Ishikawa (cell line): ENCODE data around the gene RAPGEF4.

ENCODE experiments used
- CEBPB ChIP-seq: IDR thresholded peaks from 2 replicates; pipeline ENCODE4 v1.6.1; 2012
- CREB1 ChIP-seq: IDR thresholded peaks from 2 replicates; pipeline ENCODE4 v1.6.1; 2012; ENCODE audit warnings: low read depth
- EGR1 ChIP-seq: IDR thresholded peaks from 2 replicates; pipeline ENCODE4 v1.6.1; 2012
- EP300 ChIP-seq: IDR thresholded peaks from 2 replicates; pipeline ENCODE4 v1.6.1; 2012; ENCODE audit warnings: borderline replicate concordance
- FOXM1 ChIP-seq: IDR thresholded peaks from 2 replicates; pipeline ENCODE4 v1.6.1; 2012; ENCODE audit warnings: low read depth, borderline replicate concordance
- NFIC ChIP-seq: IDR thresholded peaks from 2 replicates; pipeline ENCODE4 v1.6.1; 2012
- RAD21 ChIP-seq: IDR thresholded peaks from 2 replicates; pipeline ENCODE4 v1.6.1; 2012; ENCODE audit warnings: low read depth
- TAF1 ChIP-seq: IDR thresholded peaks from 2 replicates; pipeline ENCODE4 v1.6.1; 2012; ENCODE audit warnings: low read depth, mild to moderate bottlenecking
- TCF12 ChIP-seq: IDR thresholded peaks from 2 replicates; pipeline ENCODE4 v1.6.1; 2012; ENCODE audit warnings: low read depth
- TEAD4 ChIP-seq: IDR thresholded peaks from 2 replicates; pipeline ENCODE4 v1.6.1; 2012
- YY1 ChIP-seq: IDR thresholded peaks from 2 replicates; pipeline ENCODE4 v1.6.1; 2012; ENCODE audit warnings: low read depth
- ZBTB7A ChIP-seq: IDR thresholded peaks from 2 replicates; pipeline ENCODE4 v1.6.1; 2012; ENCODE audit warnings: low read depth
- TF ChIP-seq, protein P1 (sequence below): IDR thresholded peaks from 2 replicates; pipeline ENCODE4 v1.6.1; 2012; ENCODE audit warnings: low read depth, mild to moderate bottlenecking
- TF ChIP-seq, protein P2 (sequence below): IDR thresholded peaks from 2 replicates; pipeline ENCODE4 v1.6.1; 2012
- TF ChIP-seq, protein P3 (sequence below): IDR thresholded peaks from 2 replicates; pipeline ENCODE4 v1.6.1; 2012

The RAPGEF4 gene

DNA sequence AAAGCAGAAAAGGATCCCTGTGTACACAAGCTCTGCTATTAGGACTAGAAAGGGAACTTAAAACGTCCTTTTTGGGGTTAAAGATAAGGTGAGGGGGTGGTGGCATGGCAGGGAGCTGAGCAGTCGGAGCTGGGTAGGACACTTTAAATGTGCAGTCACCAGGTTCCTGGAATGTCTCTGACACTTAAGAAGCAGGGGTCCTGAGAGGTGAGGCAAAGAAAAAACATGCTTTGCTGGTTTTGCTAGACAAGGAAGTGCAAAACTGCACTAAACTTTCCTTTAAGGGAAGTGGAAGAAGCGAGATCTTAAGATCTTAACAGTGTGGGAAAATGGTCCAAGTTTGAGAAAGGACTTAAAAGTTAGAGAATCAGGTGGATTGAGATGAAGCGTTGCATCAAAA, 240.5 kb downstream of the RAPGEF4 start:
- TF ChIP-seq FOXM1 (no peak), NFIC (no peak), TEAD4 (no peak), TAF1 (no peak), CEBPB (no peak), TCF12 (no peak), ZBTB7A (no peak), EP300 (no peak), RAD21 (no peak), CREB1 (no peak), YY1 (no peak), EGR1 (no peak)
- TF ChIP-seq, protein P1, sequence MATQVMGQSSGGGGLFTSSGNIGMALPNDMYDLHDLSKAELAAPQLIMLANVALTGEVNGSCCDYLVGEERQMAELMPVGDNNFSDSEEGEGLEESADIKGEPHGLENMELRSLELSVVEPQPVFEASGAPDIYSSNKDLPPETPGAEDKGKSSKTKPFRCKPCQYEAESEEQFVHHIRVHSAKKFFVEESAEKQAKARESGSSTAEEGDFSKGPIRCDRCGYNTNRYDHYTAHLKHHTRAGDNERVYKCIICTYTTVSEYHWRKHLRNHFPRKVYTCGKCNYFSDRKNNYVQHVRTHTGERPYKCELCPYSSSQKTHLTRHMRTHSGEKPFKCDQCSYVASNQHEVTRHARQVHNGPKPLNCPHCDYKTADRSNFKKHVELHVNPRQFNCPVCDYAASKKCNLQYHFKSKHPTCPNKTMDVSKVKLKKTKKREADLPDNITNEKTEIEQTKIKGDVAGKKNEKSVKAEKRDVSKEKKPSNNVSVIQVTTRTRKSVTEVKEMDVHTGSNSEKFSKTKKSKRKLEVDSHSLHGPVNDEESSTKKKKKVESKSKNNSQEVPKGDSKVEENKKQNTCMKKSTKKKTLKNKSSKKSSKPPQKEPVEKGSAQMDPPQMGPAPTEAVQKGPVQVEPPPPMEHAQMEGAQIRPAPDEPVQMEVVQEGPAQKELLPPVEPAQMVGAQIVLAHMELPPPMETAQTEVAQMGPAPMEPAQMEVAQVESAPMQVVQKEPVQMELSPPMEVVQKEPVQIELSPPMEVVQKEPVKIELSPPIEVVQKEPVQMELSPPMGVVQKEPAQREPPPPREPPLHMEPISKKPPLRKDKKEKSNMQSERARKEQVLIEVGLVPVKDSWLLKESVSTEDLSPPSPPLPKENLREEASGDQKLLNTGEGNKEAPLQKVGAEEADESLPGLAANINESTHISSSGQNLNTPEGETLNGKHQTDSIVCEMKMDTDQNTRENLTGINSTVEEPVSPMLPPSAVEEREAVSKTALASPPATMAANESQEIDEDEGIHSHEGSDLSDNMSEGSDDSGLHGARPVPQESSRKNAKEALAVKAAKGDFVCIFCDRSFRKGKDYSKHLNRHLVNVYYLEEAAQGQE, result no peak
- TF ChIP-seq, protein P2, sequence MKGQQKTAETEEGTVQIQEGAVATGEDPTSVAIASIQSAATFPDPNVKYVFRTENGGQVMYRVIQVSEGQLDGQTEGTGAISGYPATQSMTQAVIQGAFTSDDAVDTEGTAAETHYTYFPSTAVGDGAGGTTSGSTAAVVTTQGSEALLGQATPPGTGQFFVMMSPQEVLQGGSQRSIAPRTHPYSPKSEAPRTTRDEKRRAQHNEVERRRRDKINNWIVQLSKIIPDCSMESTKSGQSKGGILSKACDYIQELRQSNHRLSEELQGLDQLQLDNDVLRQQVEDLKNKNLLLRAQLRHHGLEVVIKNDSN, result no peak
- TF ChIP-seq, protein P3, sequence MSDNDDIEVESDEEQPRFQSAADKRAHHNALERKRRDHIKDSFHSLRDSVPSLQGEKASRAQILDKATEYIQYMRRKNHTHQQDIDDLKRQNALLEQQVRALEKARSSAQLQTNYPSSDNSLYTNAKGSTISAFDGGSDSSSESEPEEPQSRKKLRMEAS, result no peak

DNA sequence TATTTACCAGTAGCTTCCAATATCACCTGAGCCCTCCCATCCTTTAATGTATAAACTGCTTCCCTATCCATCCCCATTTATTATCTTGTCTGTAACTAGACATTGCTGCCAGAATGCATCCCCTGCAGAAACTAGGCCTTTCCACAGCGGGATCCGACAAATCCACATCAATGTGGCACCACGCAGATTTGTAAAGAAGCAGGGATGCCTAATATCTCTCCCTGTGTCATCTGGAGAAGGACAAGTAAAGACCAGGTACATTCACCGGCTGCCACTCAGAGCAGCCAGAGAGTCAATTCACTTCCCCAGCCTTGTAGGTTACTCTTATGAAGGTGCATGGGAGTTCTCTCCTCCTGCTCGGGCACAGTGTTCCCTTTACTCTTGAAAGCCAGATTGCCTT, 241.2 kb downstream of the RAPGEF4 start:
- TF ChIP-seq EP300, result no peak
- TF ChIP-seq ZBTB7A, result no peak
- no peak for TF ChIP-seq CREB1
- no peak for TF ChIP-seq EGR1
- TF ChIP-seq, protein P3, result no peak
- TF ChIP-seq TAF1, result no peak
- TF ChIP-seq FOXM1, result no peak
- no peak for TF ChIP-seq RAD21
- no peak for TF ChIP-seq YY1
- TF ChIP-seq, protein P1, result no peak

DNA sequence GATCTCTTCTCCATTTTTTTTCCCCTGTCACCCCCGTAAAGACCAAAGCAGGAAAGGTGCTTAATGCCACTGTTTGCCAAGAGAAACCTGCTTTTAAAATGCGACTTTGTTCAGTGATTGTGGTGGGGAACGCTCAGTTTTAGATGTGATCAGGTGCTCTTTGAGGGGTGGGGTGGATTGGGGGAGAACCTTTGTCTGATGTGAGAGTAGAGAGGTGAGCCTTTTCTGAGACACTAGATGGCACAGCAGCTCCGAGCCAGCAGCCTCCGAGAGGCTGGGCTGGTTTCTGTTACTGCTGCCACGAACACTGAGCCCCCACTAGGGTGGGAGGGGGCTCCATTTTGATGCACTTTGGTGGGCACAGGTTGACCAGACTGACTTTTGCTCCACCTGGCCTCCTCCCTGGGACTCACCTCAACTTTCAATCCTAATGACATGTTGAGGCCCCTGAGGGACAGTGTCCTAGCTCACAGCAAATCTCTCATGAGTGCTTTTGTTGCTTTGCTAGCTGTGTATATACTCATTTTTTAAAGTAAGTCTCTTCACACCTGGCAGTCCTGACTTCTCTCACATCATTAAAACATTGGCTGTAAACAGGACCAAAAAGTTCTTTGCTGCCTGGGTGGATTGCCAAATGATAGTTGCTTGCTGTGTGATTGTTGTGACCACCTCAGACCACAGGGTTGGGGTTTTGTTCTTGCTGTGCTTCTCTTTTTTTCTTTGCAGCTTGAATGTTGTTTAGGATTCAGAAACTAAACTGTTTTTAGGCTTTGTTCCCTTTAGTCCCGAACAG, 241.8 kb downstream of the RAPGEF4 start:
- TF ChIP-seq FOXM1, result no peak
- TF ChIP-seq ZBTB7A, result no peak
- TF ChIP-seq, protein P1, result no peak
- no peak for TF ChIP-seq EGR1
- TF ChIP-seq EP300, result no peak
- TF ChIP-seq, protein P3, result no peak
- TF ChIP-seq TAF1, result no peak
- TF ChIP-seq RAD21, result no peak
- TF ChIP-seq TEAD4, result no peak
- TF ChIP-seq, protein P2, result no peak
- TF ChIP-seq TCF12, result no peak
- TF ChIP-seq YY1, result no peak
- no peak for TF ChIP-seq CEBPB
- TF ChIP-seq NFIC, result no peak
- no peak for TF ChIP-seq CREB1

DNA sequence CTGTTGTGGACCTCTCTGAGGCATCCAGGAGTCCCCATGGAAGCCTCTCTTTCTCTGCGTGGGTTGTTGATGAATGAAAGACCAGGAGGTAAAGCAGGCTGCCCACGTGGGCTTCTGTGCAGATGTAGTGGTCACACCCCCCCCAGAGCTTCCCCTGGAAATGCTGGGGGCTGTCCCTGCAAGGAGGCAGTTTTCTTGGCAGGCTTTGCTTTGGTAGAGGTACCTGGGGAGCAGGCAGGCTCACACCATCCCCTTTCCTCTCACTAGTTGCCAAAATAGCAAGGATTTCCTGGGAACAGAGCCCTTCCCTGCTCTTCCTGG, 242.4 kb downstream of the RAPGEF4 start:
- no peak for TF ChIP-seq CEBPB
- TF ChIP-seq ZBTB7A, result no peak
- TF ChIP-seq, protein P2, result no peak
